Middle frontal gyrus (tissue), 1 donor: ENCODE data around the gene SDK1.
"Not testable (repeated sequence)": the region's sequence is repeated elsewhere in the genome, so short reads cannot be mapped to it uniquely, and the experiment has no call there.

Source experiments
- DNase-seq: peaks from one replicate; pipeline ENCODE4 v3.0.0-alpha.2; 2015; ENCODE audit warnings: low spot score; ENCODE audit errors: extremely low spot score

Gene SDK1

DNA sequence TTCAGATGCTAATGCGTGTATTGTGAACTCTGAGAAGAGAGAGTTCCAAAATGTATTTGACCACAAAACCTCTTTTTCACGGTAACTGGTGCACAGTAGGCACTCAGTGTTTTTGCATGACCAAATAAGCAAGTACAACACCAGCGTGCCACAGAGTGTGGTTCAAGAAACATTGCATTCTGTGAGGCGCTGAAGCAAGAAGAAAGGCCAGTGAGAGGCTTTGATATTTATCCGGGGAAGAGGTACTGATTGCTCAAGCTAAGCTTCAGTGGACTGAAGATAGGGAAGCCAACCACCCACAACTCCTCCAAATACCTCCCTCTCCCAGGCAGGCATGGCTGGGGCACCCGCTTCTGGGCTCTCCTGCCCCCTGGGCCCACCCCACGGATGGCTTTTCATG, 611.2 kb downstream of the SDK1 start:
- DNase-seq: no peak

- no peak for DNase-seq
These were observed 613.2 kb downstream of the SDK1 start for GRCh38 chr7:3914051-3914775.

DNA sequence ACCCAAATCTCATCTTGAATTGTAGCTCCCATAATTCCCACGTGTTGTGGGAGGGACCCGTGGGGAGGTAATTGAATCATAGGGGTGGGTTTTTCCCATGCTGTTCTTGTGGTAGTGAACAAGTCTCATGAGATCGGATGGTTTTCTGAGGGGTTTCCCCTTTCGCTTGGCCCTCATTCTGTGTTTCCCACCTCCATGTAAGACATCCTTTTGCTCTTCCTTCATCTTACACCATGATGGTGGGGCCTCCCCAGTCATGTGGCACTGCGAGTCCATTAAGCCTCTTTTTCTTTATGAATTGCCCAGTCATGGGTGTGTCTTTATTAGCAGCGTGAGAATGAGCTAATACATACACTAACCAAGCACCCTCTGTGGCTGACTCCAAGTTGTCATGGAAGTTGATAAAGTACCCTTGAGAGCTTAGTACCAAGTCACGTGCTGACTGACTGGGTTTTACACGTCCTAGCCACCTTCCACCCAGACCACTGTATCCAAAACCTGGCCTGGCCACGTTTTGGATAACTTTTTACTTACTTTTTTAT, 614.4 kb downstream of the SDK1 start:
- DNase-seq: no peak

GRCh38 chr7:3916146-3916545, 615.1 kb downstream of the SDK1 start:
- DNase-seq: no peak

- DNase-seq: no peak
These were observed 616.4 kb downstream of the SDK1 start for GRCh38 chr7:3917436-3917835.

DNA sequence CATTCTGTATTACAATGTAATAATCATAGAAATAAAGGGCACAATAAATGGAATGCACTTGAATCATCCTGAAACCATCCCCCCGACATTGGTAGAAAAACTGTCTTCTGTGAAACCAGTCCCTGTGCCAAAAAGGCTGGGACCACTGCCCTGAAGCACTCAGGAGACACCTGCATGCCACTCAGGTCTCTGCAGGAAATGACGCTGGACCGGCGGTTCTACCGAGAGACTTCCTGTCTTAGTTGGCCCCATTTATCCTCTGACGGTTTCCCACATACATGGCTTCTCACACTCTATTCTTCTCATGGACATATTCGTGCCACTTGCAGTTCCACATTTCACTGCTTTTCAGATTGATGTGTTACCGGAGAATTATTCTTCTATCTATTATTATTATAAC, 617.5 kb downstream of the SDK1 start:
- DNase-seq: no peak

DNA sequence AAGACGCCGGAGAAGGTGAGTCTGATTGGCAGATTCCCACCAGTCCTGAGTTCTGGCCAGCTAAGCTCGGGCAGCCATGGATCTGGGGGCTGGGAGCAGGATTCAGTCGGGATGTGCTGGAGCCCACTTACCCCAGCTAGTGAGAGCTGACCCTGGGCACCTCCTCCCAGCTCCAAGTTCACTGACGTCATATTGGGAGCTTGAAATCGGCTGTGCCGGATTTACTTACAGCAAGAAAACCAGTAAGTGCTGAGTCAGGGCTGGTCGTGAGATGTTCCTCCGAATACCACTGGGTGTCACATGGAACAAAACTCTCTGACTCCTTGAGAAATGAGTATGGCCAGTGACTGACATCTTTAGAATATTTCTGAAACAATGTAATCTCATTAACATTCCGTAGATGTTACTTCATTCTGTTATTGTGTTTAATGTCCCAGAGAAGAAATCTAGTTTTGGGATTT, 621.2 kb downstream of the SDK1 start:
- no peak for DNase-seq

DNA sequence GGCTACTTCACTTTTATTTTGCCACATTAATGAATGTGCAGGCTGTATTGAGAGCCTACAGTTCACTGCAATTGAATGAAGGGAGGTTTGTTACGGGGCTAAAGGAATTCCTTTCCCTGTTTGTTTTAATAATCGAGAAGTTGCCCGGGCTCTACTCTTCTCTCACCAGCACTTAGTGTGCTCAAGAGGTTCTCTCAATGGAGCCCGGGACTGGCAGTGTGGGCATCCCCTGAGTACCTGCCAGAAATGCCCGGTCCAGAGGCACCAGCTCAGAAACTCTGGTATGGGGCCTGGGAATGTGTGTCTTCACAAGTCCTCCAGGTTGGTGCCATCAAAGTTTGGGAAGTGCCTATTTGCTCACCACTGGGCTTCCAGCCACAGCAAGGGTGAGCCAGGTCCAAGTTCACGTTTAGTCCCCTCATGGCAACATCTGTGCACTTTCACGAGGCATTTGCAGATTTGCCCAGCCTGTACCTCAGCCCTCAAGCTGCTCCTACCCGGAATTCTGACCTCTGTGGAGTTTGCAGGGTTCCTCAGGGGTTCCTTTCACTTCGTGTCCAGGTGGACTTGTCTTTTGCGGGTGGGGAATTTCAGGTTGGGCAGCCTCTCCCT, 622.4 kb downstream of the SDK1 start:
- DNase-seq: no peak

- DNase-seq: no peak
These were observed 623.2 kb downstream of the SDK1 start for GRCh38 chr7:3924277-3924676.

GRCh38 chr7:3927446-3928110, 626.5 kb downstream of the SDK1 start:
- DNase-seq: no peak

DNA sequence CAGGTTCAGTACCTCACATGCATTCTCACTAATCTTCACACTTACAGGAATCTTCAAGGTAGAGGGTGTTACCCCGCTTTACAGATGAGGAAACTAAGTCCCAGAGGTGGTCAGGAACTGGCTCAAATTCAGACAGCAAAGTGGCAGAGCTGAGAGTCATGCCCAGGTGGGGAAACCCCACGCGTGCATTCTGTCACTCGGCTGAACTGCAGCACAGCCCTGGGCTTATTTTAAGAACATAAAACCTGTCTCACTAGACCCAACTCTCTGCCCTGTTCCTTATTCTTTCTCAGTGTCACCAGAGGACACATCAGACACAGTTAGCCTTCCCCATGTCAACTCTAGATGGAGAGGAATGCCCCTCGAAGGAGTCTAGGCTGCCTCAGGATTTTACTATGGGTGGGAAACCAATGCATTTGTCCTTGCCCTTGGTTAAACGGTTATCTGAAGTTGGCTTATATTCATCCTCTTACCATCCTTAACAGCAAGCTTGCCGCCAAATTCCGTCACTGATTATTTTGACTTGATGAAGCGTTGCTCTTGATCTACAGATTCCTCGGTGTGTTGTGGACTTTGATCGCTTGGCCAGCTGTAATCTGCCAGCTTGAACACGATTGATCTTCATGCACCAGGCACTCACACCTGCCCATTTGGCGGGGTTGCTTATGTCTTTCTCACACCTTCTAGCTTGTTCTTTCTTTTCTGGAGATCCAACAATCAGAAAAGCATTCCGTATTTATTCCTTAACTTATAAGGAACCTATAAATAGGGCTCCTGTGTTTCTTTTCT, 627.9 kb downstream of the SDK1 start:
- no peak for DNase-seq

DNA sequence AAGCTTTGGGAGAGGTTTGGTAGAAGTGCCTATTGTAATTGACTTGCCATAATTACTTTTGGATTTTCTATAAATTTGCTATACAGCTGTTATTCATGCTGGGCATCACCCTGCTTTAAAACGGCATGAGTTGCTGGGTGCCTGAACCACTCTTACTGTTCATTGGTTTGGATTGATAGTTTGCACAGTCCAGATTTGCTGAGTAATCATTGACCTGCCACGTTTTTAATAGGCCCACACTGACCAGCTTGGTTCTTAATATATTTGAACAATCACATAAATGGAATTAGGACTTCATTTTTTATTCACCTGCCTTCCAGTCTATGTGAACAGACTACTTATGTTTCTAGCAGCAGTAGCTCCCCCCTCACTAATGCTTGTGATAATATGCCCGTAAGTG, 630.8 kb downstream of the SDK1 start:
- DNase-seq: no peak

DNA sequence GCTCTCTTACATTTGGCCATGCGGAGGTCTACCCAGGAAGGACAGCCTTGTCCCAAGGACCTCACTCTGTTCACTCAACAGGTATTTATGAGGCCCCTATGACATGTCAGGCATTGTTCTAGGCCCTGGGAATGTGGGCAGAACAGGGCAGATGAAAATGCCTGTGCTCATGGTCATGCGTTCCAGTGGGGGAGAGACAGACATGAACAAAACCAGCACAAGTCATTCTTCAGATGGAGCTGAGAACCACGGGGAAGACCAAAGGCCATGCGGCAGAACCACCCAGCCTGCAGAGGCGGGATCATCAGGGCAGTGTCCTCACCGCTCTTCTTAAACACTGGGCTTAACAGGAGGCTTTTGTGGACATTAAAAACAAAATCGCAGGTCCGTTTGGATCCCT, 636.1 kb downstream of the SDK1 start:
- no peak for DNase-seq

- no peak for DNase-seq
These were observed 636.6 kb downstream of the SDK1 start for GRCh38 chr7:3937605-3938004.

DNA sequence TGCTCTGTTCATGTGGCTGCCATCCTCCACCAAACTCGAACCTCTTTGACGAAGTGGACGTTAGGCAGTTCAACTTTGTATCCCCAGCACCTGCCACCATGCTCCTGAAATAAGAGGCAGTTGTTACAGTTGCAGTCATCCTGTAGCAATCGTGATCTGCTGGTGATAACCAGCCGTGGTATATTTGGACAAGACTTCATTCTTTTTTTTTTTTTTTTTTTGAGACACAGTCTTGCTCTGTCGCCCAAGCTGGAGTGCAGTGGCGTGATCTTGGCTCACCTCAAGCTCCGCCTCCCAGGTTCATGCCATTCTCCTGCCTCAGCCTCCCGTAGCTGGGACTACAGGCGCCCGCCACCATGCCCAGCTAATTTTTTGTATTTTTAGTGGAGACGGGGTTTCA, 640.7 kb downstream of the SDK1 start:
- not testable (repeated sequence) for DNase-seq

DNA sequence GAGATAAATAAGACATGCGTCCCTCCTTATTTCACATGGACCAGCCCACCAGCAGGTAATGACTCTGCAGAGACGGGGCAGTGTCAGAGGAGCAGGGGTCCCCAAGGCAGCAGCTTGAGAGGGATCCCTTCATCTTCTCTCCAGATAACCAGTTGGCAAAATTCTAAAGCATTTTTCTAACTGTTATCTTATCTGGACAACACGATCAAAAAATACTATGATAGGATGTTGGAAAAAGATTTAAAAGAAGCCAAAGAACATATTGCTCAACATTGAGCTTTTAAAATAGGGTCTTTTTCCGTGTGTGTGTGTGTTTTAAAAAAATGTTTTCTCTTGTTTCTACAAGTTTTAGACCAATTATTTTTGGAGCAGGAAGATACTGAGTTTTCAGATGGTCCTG, 641.2 kb downstream of the SDK1 start:
- no peak for DNase-seq

GRCh38 chr7:3942816-3943745, 642.0 kb downstream of the SDK1 start:
- DNase-seq: no peak

DNA sequence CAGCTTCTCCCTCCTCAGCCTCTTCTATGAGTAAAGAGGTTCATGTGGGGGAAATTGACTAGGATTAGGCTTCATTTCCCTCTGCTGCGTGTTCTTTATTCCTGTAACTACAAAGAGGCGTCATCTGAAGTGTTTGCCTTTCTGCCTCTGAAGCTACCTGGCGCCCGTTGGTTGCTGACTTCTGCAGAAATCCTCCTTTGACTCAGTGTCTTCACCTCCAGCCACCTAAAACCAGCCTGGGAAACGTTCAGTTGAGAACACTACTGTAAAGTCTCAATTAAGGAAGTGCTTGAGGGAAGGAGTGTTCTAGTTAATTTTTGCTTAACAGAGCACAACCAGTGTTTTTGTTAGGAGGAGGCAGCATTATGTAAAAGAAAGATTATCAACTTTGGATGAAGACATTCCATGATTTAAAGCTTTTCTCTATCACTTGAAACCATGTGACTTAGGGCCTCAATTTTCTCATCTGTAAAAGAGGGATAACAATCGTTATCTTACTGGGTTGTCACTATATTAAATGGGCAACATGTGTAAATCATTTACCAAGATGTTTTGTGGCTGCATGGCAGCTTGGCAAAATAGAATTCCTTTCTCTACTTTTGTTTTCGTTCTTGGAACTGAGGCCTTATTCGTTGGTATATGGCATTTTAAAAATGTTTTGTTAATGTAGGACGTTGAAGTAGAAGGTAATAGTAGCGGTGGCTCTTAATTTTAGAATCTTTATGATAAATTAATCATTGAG, 642.9 kb downstream of the SDK1 start:
- DNase-seq: no peak

GRCh38 chr7:3949242-3949640, 648.2 kb downstream of the SDK1 start:
- DNase-seq: no peak

DNA sequence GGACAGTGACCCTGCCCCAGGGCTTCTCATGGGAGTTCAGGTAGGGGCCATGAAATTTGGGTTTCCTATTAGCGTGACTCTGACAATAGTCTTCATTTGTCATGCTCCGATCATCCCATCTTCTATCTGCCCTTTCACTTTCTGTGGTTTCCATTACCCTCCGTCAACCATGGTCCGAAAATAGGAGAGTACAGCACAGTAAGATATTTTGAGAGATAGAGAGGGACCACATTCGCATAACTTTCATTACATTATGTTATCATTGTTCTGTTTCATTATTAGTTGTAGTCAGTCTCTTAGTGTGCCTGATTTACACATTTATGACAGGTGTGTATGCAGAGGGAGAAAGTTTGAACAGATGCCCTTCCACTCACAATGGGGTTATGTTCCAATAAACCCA, 649.2 kb downstream of the SDK1 start:
- no peak for DNase-seq
